Measurements from ENCODE around the gene RGS10. TPM values are rescaled to one million over a fixed set of nuclear protein-coding genes. Genes with fewer than 3 reads are reported as not detected.

RGS10 gene
- total and polyA plus RNA-seq, 9 of the 15 experiments (the other 6 are each of a cell fraction or from before 2014, with no cell fraction given), result 31.9 to 123 (median 62.1) TPM

GRCh38 chr10:119542988-119543813 is 682 bp upstream of the RGS10 start (continued):
- TF ChIP-seq ZNF449 (CRISPR knock-in tag; IDR thresholded peaks at IDR 0.05), result no peak
- TF ChIP-seq EHMT2 (IDR thresholded peaks at IDR 0.05), result no peak
- no peak for TF ChIP-seq GABPB1 (CRISPR knock-in tag; IDR thresholded peaks at IDR 0.05)
- TF ChIP-seq RNF219 (CRISPR knock-in tag; IDR thresholded peaks at IDR 0.05), result no peak
- no peak for TF ChIP-seq KHSRP (IDR thresholded peaks at IDR 0.05)
- peak; percentile 98 for TF ChIP-seq SAFB (IDR thresholded peaks at IDR 0.05; ENCODE audit: borderline replicate concordance, low read depth, low read length)
- TF ChIP-seq ZNF134 (CRISPR knock-in tag; conservative IDR thresholded peaks at IDR 0.05), result no peak
- TF ChIP-seq ZNF263 (CRISPR knock-in tag; IDR thresholded peaks at IDR 0.05; ENCODE audit: borderline replicate concordance), result no peak
- TF ChIP-seq NR0B1 (IDR thresholded peaks at IDR 0.05; ENCODE audit: partially characterized antibody), result no peak
- TF ChIP-seq HMBOX1 (IDR thresholded peaks at IDR 0.05), result no peak
- peak; percentile 50; the same call in 1 of the 2 replicates for TF ChIP-seq EP400 (IDR thresholded peaks at IDR 0.05)
- no peak for TF ChIP-seq ZNF318 (IDR thresholded peaks at IDR 0.05; ENCODE audit: borderline replicate concordance in 1 of 2, low read depth in 1 of 2)
- TF ChIP-seq NCOA6 (IDR thresholded peaks at IDR 0.05), result no peak
